Astrocyte of the cerebellum (primary cell): Measurements from ENCODE around the gene GARRE1.

Experiments used
- DNase-seq: peaks from one replicate; pipeline ENCODE4 v3.0.0-alpha.2; 2011; ENCODE audit warnings: low read depth
- H3K4me3 ChIP-seq: 2 replicates; pipeline ENCODE4 v1.5.1; 2011; ENCODE audit warnings: mild to moderate bottlenecking, low read depth, low read length, moderate library complexity
- CTCF ChIP-seq: IDR thresholded peaks from 2 replicates; pipeline ENCODE4 v1.5.1; 2012; ENCODE audit warnings: low read length, low read depth, moderate library complexity, mild to moderate bottlenecking; ENCODE audit errors: missing control alignments
- in situ Hi-C: cut with HindIII; loops from 2 replicates; pipeline ENCODE4 v1.10.0; 2017; ENCODE audit warnings: low sequenced_read_pairs

The GARRE1 gene

GRCh38 chr19:34273121-34273520, 18.8 kb downstream of the GARRE1 start:
- no peak for DNase-seq
- TF ChIP-seq CTCF, result no peak
- in situ Hi-C loops, result no loop called here
- H3K4me3 ChIP-seq, result no peak overlapping the region

GRCh38 chr19:34274284-34274826, 20.0 kb downstream of the GARRE1 start:
- TF ChIP-seq CTCF, result no peak
- in situ Hi-C loops, result no loop called here
- no peak for DNase-seq
- no peak overlapping the region for H3K4me3 ChIP-seq

- TF ChIP-seq CTCF, result peak; percentile 26
- in situ Hi-C loops, result no loop called here
- peak; percentile 90 for DNase-seq
- H3K4me3 ChIP-seq, result no peak overlapping the region
Measured at GRCh38 chr19:34274827-34275625, 20.7 kb downstream of the GARRE1 start.

DNA sequence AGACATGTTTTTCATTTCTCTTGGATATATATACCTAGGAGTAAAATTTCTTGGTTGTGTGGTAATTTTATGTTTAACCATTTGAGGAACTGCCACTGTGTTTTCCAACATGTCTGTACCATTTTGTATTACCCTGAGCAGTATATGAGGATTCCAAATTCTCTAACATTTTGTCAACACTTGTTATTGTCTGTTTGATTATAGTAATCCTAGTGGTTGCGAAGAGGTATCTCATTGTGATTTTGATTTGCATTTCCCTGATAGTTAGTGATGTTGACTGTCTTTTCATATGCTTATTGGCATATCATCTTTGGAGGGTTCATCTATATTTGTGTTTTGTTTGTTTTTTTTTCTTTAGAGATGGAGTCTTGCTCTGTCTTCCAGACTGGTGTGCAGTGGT, 21.4 kb downstream of the GARRE1 start:
- in situ Hi-C loops, result no loop called here
- TF ChIP-seq CTCF, result no peak
- DNase-seq, result no peak

DNA sequence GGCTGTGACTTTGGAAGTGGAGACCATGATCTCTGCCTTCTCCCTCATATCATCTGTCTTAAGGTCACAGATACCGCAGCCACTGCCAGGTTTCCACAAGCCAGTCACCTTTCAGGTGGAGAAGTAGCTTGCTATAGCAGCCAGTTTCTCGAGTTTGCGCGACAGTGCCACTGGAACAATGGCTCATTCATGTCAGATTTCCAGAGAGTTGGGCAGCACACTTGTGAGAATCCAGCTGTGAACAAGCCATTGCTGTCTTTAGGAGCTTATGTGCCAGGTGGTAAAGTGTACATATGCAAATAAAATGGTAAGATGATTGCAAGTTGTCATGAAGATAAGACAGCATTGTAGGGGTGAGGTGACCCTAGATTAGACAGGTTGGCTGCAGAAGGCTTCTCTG, 22.3 kb downstream of the GARRE1 start:
- in situ Hi-C loops, result no loop called here
- H3K4me3 ChIP-seq, result no peak overlapping the region
- no peak for TF ChIP-seq CTCF

More for the DNA sequence above, 21.4 kb downstream of the GARRE1 start:
- no peak overlapping the region for H3K4me3 ChIP-seq

DNA sequence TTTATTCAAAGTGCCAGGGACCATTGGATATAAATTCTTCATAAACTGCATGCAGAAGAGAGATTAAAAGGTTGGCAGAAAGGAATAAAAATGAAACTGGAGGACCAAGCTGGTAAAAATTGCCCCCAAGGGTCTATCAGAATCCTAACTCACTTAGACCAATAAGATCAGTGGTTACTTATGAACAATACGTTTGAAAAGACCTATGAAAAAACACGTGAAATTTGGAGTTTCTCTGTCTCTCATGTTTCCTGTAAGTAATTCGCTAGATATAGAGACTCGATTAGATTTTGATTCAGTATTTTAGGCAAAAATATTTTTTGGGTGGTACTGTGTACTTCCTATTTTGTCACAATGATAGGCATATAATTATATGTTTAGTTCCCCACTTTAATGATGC, 22.9 kb downstream of the GARRE1 start:
- H3K4me3 ChIP-seq, result no peak overlapping the region
- in situ Hi-C loops, result no loop called here
- no peak for TF ChIP-seq CTCF
- no peak for DNase-seq

More for the DNA sequence above, 22.3 kb downstream of the GARRE1 start:
- no peak for DNase-seq
